ENCODE results near the gene C1orf50.

DNA sequence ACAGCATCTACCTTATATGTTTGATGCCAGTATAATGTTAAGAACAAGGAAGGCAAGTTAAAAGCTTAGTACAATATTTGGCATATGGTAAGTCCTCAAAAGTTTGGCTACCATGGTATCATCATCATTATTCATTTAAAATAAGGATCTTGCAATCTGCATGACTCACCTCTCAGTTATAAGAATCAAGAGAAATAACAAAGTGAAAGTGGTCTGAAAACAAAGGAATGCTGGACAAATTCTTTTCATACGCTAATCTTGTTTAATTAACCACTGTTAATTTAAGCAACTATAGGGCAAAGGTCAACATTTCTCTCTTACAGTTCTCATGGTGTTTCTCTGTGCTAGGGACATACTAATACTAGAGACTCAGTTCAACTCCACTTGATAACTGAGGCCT is 14.0 kb upstream of the C1orf50 start:
- no peak for TF ChIP-seq ZNF70 (CRISPR knock-in tag; IDR thresholded peaks at IDR 0.05)
- no peak for TF ChIP-seq ZNF565 (CRISPR knock-in tag; conservative IDR thresholded peaks at IDR 0.05; ENCODE audit: low read depth)
- TF ChIP-seq, protein P1, sequence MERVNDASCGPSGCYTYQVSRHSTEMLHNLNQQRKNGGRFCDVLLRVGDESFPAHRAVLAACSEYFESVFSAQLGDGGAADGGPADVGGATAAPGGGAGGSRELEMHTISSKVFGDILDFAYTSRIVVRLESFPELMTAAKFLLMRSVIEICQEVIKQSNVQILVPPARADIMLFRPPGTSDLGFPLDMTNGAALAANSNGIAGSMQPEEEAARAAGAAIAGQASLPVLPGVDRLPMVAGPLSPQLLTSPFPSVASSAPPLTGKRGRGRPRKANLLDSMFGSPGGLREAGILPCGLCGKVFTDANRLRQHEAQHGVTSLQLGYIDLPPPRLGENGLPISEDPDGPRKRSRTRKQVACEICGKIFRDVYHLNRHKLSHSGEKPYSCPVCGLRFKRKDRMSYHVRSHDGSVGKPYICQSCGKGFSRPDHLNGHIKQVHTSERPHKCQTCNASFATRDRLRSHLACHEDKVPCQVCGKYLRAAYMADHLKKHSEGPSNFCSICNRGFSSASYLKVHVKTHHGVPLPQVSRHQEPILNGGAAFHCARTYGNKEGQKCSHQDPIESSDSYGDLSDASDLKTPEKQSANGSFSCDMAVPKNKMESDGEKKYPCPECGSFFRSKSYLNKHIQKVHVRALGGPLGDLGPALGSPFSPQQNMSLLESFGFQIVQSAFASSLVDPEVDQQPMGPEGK (CRISPR knock-in tag; IDR thresholded peaks at IDR 0.05; ENCODE audit: borderline replicate concordance) = no peak
- TF ChIP-seq ZFP30 (CRISPR knock-in tag; IDR thresholded peaks at IDR 0.05) = no peak
- TF ChIP-seq CREB5 (CRISPR knock-in tag; IDR thresholded peaks at IDR 0.05; ENCODE audit: low read depth) = no peak
